K562 (cell line): ENCODE measurements around the gene RAD50. TPM values are rescaled to one million over a fixed set of nuclear protein-coding genes. Genes with fewer than 3 reads are reported as not detected.
A peak's percentile ranks its signal among the peaks of the same experiment; 100 is the strongest.

Experiments
- ATAC-seq: fragments of 200-7000 bp; cut with Tn5 transposase; 3 replicates; pipeline ENCODE4 v1.9.1; 2020; ENCODE audit warnings: moderate library complexity
- BruUV-seq: library from RNA; stranded (reverse); fragments of 400-500 nt; replicated peaks from 2 replicates; lab custom pipeline; 2021; lab: Mats Ljungman, UMichigan
- CTCF ChIA-PET: fragments of 300-600 bp; formaldehyde crosslinking; extraction: SDS; loops from one replicate; lab custom pipeline; 2021; ENCODE audit warnings: low intra/inter-chr PET ratio; lab: Yijun Ruan, JAX
- POLR2A ChIA-PET: fragments of 300-600, 350-650 bp; sonication (Branson Sonifier 250); formaldehyde crosslinking; extraction: SDS; loops from one replicate; lab custom pipeline; 2021; ENCODE audit warnings: antibody characterized with exemption, inconsistent platforms; lab: Yijun Ruan, JAX
- DNase-seq, 4 experiments: peaks; one replicate each; pipeline versions ENCODE4 v3.0.0 to v3.0.0-alpha.2; 2011 to 2018; ENCODE audit warnings: low spot score in 3 of 4, mixed read lengths in 3 of 4; ENCODE audit errors: extremely low read depth in 1 of 4
- FAIRE-seq: peaks from 2 replicates; lab custom pipeline; 2011; peaks lifted over from hg19 to GRCh38; lab: Jason Lieb, UNC
- H2AFZ ChIP-seq: 2 replicates; pipeline ENCODE4 v1.6.0; 2011; ENCODE audit warnings: low read depth, low read length, control low read depth, inconsistent platforms
- H3K27ac ChIP-seq: fragments of 200-600 bp; 3 replicates; pipeline ENCODE4 v1.8.0; 2011; ENCODE audit warnings: low read depth, mild to moderate bottlenecking, control low read depth, inconsistent platforms, low read length, moderate library complexity, mixed read lengths; ENCODE audit errors: extremely low read depth
- H3K27me3 ChIP-seq, 2 experiments: fragments of 300-600 bp in 1 of 2; 2 replicates in 1 of 2; 3 replicates in 1 of 2; pipeline versions ENCODE4 v1.6.0 to v1.8.0; 2011; ENCODE audit warnings: inconsistent platforms in 2 of 2, low read length in 2 of 2, mild to moderate bottlenecking in 1 of 2, mixed read lengths in 1 of 2, moderate library complexity in 1 of 2; ENCODE audit not compliant: control insufficient read depth in 2 of 2, insufficient read depth in 2 of 2
- H3K36me3 ChIP-seq: fragments of 300-600 bp; 3 replicates; pipeline ENCODE4 v1.8.0; 2011; ENCODE audit warnings: mild to moderate bottlenecking, low read length, inconsistent platforms; ENCODE audit not compliant: control insufficient read depth, insufficient read depth
- H3K4me1 ChIP-seq, 2 experiments: fragments of 200-600 bp in 1 of 2; replicated peaks in 1 of 2; 2 replicates in 1 of 2; 3 replicates in 1 of 2; pipeline versions ENCODE4 v1.5.1 to v1.8.0; 2011; ENCODE audit warnings: inconsistent platforms in 2 of 2, low read length in 2 of 2, mild to moderate bottlenecking in 1 of 2, mixed read lengths in 1 of 2, moderate library complexity in 1 of 2; ENCODE audit not compliant: control insufficient read depth in 2 of 2, insufficient read depth in 2 of 2
- H3K4me2 ChIP-seq: 2 replicates; pipeline ENCODE4 v1.6.1; 2011; ENCODE audit warnings: low read length, control low read depth, inconsistent platforms, mixed read lengths; ENCODE audit not compliant: insufficient read depth
- H3K4me3 ChIP-seq: fragments of 200-600 bp; sonication (generic), shearing (Covaris generic); 2 replicates; pipeline ENCODE4 v1.5.1; 2016; ENCODE audit warnings: control low read depth, inconsistent platforms
- H3K79me2 ChIP-seq: fragments of 200-600 bp; 3 replicates; pipeline ENCODE4 v1.8.0; 2011; ENCODE audit warnings: low read length, inconsistent platforms; ENCODE audit not compliant: control insufficient read depth, insufficient read depth
- H3K9ac ChIP-seq, 2 experiments: 2 replicates each; pipeline versions ENCODE4 v1.6.0 to v1.6.1; 2011; ENCODE audit warnings: low read depth in 2 of 2, low read length in 2 of 2, control low read depth in 1 of 2, inconsistent platforms in 1 of 2, mild to moderate bottlenecking in 1 of 2, mixed read lengths in 1 of 2; ENCODE audit not compliant: insufficient read depth in 1 of 2
- H3K9me1 ChIP-seq: one replicate; pipeline ENCODE4 v1.6.0; 2011; ENCODE audit warnings: inconsistent platforms, mild to moderate bottlenecking, low read length, moderate library complexity; ENCODE audit not compliant: control insufficient read depth, insufficient read depth
- H3K9me3 ChIP-seq: replicated peaks from 2 replicates; pipeline ENCODE4 v1.5.1; 2011; ENCODE audit warnings: low read depth, low read length, inconsistent platforms; ENCODE audit not compliant: control insufficient read depth, insufficient read depth
- H4K20me1 ChIP-seq: replicated peaks from 2 replicates; pipeline ENCODE4 v1.6.1; 2011; ENCODE audit warnings: low read length, inconsistent platforms, mixed read lengths; ENCODE audit not compliant: control insufficient read depth, insufficient read depth
- MCM5 ChIP-seq: fragments of 450-650 bp; IDR thresholded peaks from 2 replicates; pipeline ENCODE4 v1.6.1; 2016; ENCODE audit warnings: low read depth
- NFE2 ChIP-seq: IDR thresholded peaks from 2 replicates; pipeline ENCODE4 v1.6.1; 2014; ENCODE audit warnings: antibody characterized with exemption, low read depth
- SAFB ChIP-seq: fragments of 200-400 bp; formaldehyde crosslinking; IDR thresholded peaks from 2 replicates; pipeline ENCODE4 v1.6.1; 2017; ENCODE audit warnings: low read depth, low read length, borderline replicate concordance
- SIN3A ChIP-seq, 2 experiments: fragments of 150-350 bp in 1 of 2; IDR thresholded peaks; 2 replicates each; pipeline ENCODE4 v1.6.1; 2011 to 2016; ENCODE audit warnings: borderline replicate concordance in 2 of 2, low read depth in 2 of 2, low read length in 2 of 2, mild to moderate bottlenecking in 2 of 2, moderate library complexity in 2 of 2; ENCODE audit not compliant: control insufficient read depth in 1 of 2
- ZNF316 ChIP-seq: fragments of 450-650 bp; IDR thresholded peaks from 2 replicates; pipeline ENCODE4 v1.6.1; 2016
- WGBS: fragments of 100-300 bp; shearing (Covaris generic); methylation state at CpG from one replicate; pipeline ENCODE4 v1.1.6; 2016; ENCODE audit warnings: low coverage, mixed read lengths; ENCODE audit not compliant: insufficient coverage; ENCODE audit errors: missing lambda C conversion rate; 5-methylcytosine and 5-hydroxymethylcytosine counted together
- in situ Hi-C: fragments of 300-500 bp; cut with MboI; formaldehyde crosslinking; loops from 4 replicates; pipeline ENCODE4 v1.15.0; 2018; ENCODE audit warnings: inconsistent platforms, mixed read lengths
- intact Hi-C: fragments of 100-400 bp; cut with micrococcal nuclease; formaldehyde crosslinking; loops from 2 replicates; pipeline ENCODE4 v1.14.2; 2022
- polyA plus RNA-seq, 8 experiments: library from polyadenylated mRNA; depleted of rRNA in 4 of 8; stranded (reverse) in 5 of 8; unstranded in 3 of 8; fragments of >200 nt; fragmentation: Nextera tagmentation in 2 of 8; fragmentation: Illumina TruSeq in 1 of 8; extraction: Ambion mirVana in 2 of 8; extraction: Trizol in 1 of 8; gene quantifications; 2 replicates each; pipeline versions ENCODE4 v1.2.1 to v1.2.3, GENCODE V29; 2011 to 2014; ENCODE audit warnings: inconsistent platforms in 1 of 8, missing spikeins in 1 of 8
- total RNA-seq, 7 experiments: library from RNA; depleted of rRNA in 6 of 7; stranded (reverse); fragments of >200 nt in 6 of 7; fragmentation: Illumina TruSeq in 2 of 7; extraction: Trizol in 2 of 7; gene quantifications; 2 replicates each; pipeline versions ENCODE4 v1.2.1 to v1.2.3, GENCODE V29; 2011 to 2021; ENCODE audit warnings: low replicate concordance in 1 of 7
- TF ChIP-seq, protein P1 (sequence below): fragments of 450-650 bp; IDR thresholded peaks from 2 replicates; pipeline ENCODE4 v1.6.1; 2018; ENCODE audit not compliant: partially characterized antibody

RAD50 gene
- total and polyA plus RNA-seq, 9 of the 15 experiments (the other 6 are each of a cell fraction or from before 2014, with no cell fraction given) = 15.3 to 74.2 (median 44.1) TPM

DNA sequence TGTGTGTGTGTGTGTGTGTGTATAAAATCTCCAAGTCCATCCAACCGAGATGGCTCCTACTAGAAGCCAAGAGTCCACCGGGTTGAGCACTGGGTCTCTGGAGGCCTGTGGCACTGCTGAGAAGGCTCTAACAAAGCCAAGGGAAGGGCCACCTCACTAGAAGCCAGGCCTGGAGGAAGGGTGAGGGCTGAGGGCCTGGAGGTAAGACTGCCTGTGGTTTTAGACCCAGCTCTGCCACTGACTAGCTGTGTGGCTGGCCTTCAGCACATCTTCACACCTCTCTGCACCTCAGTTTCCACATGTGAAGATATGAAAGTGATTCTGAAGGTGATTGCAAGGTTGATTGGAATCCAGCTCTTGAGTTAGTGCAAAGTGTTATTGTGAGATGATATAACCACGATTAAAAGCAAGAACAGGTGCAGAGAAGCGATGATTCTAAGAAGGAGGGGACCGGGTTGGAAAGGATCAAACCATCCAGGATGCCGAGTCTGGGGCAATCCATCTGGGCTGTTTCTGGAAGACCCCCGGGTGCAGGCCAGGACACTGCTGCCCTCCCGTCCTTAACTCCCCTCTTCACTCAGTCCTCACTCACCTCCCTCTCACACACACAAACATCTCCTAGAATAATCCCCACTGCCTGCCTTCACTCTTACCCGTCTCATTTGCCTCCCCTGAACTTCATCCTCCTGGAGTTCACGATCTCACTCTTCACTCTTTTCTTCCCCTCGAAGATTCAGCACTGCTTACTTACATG, 119.3 kb downstream of the RAD50 start:
- no peaks in the 10 kb centered on the region for H3K9me1 ChIP-seq
- no peaks in the 10 kb centered on the region for H3K36me3 ChIP-seq
- in situ Hi-C loops (no loop called here), intact Hi-C loops (loop anchor here (10.0 kb wide), 1 partner anchor 209 kb away; no protein-coding TSS in a partner anchor)
- no peaks in the 10 kb centered on the region for H3K79me2 ChIP-seq
- 77% methylated on average over 10 of the region's 11 CpGs for WGBS
- H3K9ac ChIP-seq = no peak overlapping the region
- POLR2A ChIA-PET = interaction anchor here (0.7 to 1.8 kb wide), 5 partner anchors 8 to 117 kb away, joined by 4 to 10 read pairs (median 5); no protein-coding TSS in a partner anchor
- CTCF ChIA-PET = no interaction called here
- H3K4me1 ChIP-seq = peaks cover 20 to 44% of the 10 kb centered on the region in 2 experiments; a peak in 4 of 5 replicates
- no peaks in the 10 kb centered on the region for H3K27me3 ChIP-seq
- no peak for FAIRE-seq
- no TSS peak for BruUV-seq
- no peaks in the 10 kb centered on the region for H4K20me1 ChIP-seq
- ATAC-seq = no peak
- TF ChIP-seq, protein P1, sequence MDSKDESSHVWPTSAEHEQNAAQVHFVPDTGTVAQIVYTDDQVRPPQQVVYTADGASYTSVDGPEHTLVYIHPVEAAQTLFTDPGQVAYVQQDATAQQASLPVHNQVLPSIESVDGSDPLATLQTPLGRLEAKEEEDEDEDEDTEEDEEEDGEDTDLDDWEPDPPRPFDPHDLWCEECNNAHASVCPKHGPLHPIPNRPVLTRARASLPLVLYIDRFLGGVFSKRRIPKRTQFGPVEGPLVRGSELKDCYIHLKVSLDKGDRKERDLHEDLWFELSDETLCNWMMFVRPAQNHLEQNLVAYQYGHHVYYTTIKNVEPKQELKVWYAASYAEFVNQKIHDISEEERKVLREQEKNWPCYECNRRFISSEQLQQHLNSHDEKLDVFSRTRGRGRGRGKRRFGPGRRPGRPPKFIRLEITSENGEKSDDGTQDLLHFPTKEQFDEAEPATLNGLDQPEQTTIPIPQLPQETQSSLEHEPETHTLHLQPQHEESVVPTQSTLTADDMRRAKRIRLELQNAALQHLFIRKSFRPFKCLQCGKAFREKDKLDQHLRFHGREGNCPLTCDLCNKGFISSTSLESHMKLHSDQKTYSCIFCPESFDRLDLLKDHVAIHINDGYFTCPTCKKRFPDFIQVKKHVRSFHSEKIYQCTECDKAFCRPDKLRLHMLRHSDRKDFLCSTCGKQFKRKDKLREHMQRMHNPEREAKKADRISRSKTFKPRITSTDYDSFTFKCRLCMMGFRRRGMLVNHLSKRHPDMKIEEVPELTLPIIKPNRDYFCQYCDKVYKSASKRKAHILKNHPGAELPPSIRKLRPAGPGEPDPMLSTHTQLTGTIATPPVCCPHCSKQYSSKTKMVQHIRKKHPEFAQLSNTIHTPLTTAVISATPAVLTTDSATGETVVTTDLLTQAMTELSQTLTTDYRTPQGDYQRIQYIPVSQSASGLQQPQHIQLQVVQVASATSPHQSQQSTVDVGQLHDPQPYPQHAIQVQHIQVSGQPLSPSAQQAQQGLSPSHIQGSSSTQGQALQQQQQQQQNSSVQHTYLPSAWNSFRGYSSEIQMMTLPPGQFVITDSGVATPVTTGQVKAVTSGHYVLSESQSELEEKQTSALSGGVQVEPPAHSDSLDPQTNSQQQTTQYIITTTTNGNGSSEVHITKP = peak; percentile 79
- TF ChIP-seq MCM5 (no peak), ZNF316 (no peak), NFE2 (no peak), SIN3A (IDR thresholded peaks at IDR 0.05; ENCODE audit: borderline replicate concordance in 2 of 2, control insufficient read depth in 1 of 2, low read depth in 2 of 2, low read length in 2 of 2) (no peak), SAFB (no peak)
- H2AFZ ChIP-seq = peak overlapping the region; percentile 72; the same call in 1 of the 2 replicates
- DNase-seq = no peak
- H3K9me3 ChIP-seq = no peaks in the 10 kb centered on the region
- H3K27ac ChIP-seq = no peak overlapping the region; the same call in 2 of the 3 replicates
- no peak overlapping the region for H3K4me3 ChIP-seq
- H3K4me2 ChIP-seq = no peak overlapping the region
